GM19328 (cell line): ENCODE results near the gene PHF2.

Experiments used
- ATAC-seq: cut with Tn5 transposase; IDR thresholded peaks from one replicate; pipeline ENCODE4 v1.9.1; 2021; ENCODE audit warnings: mild to moderate bottlenecking, moderate library complexity; ENCODE audit not compliant: unreplicated experiment

Gene PHF2

GRCh38 chr9:93598647-93599241 lies 22.4 kb downstream of the PHF2 start:
- no peak for ATAC-seq

GRCh38 chr9:93599571-93600403 lies 23.4 kb downstream of the PHF2 start:
- ATAC-seq = no peak

GRCh38 chr9:93600504-93600903 lies 24.1 kb downstream of the PHF2 start:
- ATAC-seq = no peak

GRCh38 chr9:93601063-93601462 lies 24.7 kb downstream of the PHF2 start:
- ATAC-seq = no peak

- no peak for ATAC-seq
These were observed 25.3 kb downstream of the PHF2 start for GRCh38 chr9:93601666-93602065.

- ATAC-seq = no peak
These were observed 26.6 kb downstream of the PHF2 start for GRCh38 chr9:93603011-93603410.

- ATAC-seq = no peak
These were observed 27.5 kb downstream of the PHF2 start for GRCh38 chr9:93603906-93604326.

GRCh38 chr9:93606187-93606586 lies 29.8 kb downstream of the PHF2 start:
- ATAC-seq = no peak

- ATAC-seq = no peak
These were observed 33.8 kb downstream of the PHF2 start for GRCh38 chr9:93610206-93610605.

- no peak for ATAC-seq
These were observed 35.8 kb downstream of the PHF2 start for GRCh38 chr9:93612052-93612795.

GRCh38 chr9:93612796-93613154 lies 36.4 kb downstream of the PHF2 start:
- ATAC-seq = no peak

GRCh38 chr9:93613174-93613573 lies 36.8 kb downstream of the PHF2 start:
- no peak for ATAC-seq

GRCh38 chr9:93613791-93614190 lies 37.4 kb downstream of the PHF2 start:
- no peak for ATAC-seq

- no peak for ATAC-seq
These were observed 38.6 kb downstream of the PHF2 start for GRCh38 chr9:93614830-93615468.

- no peak for ATAC-seq
These were observed 39.7 kb downstream of the PHF2 start for GRCh38 chr9:93616044-93616443.

- ATAC-seq = no peak
These were observed 40.9 kb downstream of the PHF2 start for GRCh38 chr9:93617273-93617672.

- ATAC-seq = no peak
These were observed 42.9 kb downstream of the PHF2 start for GRCh38 chr9:93619272-93619775.

GRCh38 chr9:93620041-93620506 lies 43.7 kb downstream of the PHF2 start:
- ATAC-seq = no peak

GRCh38 chr9:93620881-93621820 lies 44.8 kb downstream of the PHF2 start:
- no peak for ATAC-seq

- no peak for ATAC-seq
These were observed 45.5 kb downstream of the PHF2 start for GRCh38 chr9:93621922-93622321.
